D341Med (cell line): ENCODE results near the gene ABCF3.
"Not testable (repeated sequence)": the region's sequence is repeated elsewhere in the genome, so short reads cannot be mapped to it uniquely, and the experiment has no call there.

Experiments used
- DNase-seq: peaks from one replicate; pipeline ENCODE4 v3.0.0; 2012; ENCODE audit warnings: low spot score

ABCF3 gene, protein sequence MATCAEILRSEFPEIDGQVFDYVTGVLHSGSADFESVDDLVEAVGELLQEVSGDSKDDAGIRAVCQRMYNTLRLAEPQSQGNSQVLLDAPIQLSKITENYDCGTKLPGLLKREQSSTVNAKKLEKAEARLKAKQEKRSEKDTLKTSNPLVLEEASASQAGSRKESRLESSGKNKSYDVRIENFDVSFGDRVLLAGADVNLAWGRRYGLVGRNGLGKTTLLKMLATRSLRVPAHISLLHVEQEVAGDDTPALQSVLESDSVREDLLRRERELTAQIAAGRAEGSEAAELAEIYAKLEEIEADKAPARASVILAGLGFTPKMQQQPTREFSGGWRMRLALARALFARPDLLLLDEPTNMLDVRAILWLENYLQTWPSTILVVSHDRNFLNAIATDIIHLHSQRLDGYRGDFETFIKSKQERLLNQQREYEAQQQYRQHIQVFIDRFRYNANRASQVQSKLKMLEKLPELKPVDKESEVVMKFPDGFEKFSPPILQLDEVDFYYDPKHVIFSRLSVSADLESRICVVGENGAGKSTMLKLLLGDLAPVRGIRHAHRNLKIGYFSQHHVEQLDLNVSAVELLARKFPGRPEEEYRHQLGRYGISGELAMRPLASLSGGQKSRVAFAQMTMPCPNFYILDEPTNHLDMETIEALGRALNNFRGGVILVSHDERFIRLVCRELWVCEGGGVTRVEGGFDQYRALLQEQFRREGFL

DNA sequence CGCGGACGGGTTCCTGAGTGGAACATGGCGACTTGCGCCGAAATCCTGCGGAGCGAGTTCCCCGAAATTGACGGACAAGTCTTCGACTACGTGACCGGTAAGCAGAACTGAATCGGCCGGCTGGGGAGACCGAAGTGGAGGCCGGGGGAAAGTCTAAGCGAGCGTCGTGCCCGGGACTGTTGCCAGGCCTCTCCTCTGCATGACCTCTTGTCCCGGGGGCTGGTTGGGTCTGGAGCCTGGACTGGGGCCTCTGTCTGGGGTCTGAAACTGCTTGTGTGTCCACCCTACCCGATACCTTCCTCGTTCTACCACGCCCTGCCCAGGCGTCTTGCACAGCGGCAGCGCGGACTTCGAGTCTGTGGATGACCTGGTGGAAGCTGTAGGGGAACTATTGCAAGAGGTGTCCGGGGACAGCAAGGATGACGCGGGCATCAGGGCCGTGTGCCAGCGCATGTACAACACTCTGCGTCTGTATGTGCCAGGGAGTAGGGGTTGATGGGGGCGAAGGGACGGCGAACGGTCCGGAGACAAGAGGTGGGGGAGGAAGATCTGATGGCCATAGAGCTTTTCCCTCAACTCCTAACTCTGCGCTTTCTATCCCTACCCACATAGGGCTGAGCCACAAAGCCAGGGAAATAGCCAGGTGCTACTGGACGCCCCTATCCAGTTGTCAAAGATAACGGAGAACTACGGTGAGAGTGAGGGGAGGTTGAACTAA lies at the start of gene ABCF3:
TSS of gene ABCF3 (plus strand) at position 16 of the 718 bp plus-strand sequence. CDS start at position 25, 9 bp downstream.
- DNase-seq, result no peak

DNA sequence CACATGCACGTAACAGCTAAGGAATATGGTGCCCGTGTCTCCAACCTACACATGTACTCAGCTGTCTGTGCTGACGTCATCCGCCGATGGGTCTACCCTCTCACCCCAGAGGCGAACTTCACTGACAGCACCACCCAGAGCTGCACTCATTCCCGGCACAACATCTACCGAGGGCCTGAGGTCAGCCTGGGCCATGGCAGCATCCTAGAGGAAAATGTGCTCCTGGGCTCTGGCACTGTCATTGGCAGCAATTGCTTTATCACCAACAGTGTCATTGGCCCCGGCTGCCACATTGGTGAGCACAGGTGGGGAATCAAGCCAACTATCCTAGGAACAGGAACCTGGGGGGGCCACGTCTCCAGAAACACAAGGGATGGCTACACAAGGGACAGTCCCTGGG lies 45.6 kb upstream of the ABCF3 start:
- DNase-seq, result no peak

DNA sequence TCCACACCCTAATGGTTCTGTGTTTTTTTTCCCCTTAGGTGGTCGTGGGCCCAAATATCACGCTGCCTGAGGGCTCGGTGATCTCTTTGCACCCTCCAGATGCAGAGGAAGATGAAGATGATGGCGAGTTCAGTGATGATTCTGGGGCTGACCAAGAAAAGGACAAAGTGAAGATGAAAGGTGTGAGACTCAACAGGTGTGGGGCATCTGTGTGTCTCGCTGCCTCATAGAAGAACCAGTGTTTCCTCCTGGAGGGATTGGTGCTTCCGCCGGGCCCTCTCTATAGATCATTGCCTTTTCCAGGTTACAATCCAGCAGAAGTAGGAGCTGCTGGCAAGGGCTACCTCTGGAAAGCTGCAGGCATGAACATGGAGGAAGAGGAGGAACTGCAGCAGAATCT lies 43.8 kb upstream of the ABCF3 start:
- no peak for DNase-seq

DNA sequence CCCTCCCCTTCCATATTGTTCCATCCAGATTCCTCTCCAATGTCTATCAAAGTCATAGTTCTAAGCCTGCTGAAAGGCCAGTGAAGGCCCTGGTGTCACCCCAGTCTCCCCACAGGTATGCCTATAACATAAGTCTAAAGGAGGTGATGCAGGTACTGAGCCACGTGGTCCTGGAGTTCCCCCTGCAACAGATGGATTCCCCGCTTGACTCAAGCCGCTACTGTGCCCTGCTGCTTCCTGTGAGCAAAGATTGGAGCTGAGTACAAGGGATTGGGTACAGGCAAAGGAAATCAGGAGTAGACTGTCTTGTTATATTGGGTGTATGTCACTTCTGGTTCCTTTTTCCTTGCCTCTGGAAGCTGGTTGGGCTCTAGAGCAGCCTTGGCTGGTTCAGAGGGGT lies 42.7 kb upstream of the ABCF3 start:
- DNase-seq, result no peak

DNA sequence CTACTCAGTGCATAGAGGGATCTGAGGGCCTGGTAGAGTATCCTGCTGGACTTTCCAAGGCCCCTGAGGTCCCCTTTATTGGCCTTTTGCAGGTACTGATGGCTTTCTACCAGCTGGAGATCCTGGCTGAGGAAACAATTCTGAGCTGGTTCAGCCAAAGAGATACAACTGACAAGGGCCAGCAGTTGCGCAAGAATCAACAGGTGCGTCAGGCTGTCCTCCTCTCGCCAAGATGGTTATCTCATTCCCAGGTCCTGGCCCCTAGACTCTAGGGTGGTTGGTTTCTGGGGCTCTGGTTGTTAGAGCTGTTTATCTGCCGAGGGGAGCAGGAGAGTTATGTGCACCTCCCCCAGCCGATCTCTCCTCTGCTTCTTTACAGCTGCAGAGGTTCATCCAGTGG lies 41.5 kb upstream of the ABCF3 start:
- no peak for DNase-seq

DNA sequence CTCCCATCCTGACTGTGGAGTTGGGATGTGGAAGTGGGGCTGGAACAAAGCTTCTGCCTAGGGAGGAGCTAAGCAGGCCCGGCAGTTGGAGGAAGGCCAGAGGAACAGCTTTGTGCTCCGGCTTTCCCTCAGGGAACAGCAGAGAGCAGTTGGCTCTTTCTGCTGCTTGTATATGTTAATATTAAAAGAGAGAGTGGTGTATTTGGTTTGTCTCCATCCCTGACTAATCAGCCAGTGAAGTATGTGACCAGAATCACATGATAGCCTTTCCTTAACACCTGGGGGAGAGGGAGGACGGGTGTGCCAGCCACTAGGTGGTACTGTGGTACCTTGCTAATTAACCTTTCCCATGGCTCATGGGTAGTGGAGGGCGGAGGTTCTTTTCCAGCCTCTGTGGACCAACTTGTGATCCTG lies 40.9 kb upstream of the ABCF3 start:
- peak; percentile 83 for DNase-seq

DNA sequence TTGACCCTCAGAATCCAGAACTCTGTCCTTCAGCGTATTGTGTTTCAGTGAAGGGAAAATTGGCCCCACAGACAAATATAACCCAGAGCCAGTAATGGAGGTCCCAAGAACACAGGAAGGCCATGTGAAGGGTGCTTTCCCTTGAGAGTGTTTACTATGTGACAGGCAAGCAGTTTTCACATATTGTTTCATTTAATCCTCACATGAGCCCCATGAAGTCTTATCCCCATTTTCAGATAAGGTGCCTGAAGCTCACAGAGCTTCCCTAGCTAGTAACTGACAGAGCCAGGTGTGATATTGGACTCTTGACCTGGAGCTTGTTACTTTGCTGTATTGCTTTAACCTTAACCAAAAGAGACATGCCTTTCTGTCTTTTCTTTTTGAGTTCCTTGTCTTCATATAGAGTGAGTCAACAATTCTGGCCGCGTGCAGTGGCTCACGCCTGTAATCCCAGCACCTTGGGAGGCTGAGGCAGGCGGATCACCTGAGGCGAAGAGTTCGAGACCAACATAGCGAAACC lies 40.2 kb upstream of the ABCF3 start:
- no peak for DNase-seq

DNA sequence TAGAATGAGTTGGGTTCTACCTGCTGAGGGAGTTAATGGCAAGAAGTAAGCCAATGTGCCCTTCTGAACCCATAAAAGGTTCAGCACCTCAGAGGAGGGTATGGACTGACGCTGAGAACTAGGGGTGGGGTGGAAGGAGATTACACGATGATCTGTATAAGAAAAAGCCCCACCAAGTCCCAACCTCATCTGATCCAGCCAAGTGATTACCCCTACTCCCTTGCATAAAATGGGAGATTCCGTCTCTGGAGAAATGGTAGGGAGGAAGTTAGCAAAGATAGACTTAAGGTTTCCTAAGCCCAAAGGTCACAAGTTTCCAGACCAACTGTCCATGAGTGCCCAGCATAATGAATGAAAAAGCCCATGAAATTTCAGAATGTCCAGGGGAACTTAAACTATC lies 37.9 kb upstream of the ABCF3 start:
- DNase-seq, result no peak

DNA sequence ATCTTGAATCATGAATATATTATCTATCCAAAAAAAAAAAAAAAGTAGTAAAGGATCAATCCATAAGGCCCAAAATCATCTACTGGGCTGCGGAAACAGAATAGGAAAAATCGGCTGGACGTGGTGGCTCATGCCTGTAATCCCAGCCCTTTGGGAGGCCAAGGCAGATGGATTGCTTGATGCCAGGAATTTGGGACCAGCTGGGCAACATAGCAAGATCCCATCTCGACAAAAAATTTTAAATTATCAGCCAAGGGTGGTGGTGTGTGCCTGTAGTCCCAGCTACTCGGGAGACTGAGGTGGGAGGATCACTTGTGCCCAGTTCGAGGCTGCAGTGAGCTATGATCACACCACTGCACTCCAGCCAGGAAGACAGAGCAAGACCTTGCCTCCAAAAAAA lies 36.9 kb upstream of the ABCF3 start:
- DNase-seq, result no peak

DNA sequence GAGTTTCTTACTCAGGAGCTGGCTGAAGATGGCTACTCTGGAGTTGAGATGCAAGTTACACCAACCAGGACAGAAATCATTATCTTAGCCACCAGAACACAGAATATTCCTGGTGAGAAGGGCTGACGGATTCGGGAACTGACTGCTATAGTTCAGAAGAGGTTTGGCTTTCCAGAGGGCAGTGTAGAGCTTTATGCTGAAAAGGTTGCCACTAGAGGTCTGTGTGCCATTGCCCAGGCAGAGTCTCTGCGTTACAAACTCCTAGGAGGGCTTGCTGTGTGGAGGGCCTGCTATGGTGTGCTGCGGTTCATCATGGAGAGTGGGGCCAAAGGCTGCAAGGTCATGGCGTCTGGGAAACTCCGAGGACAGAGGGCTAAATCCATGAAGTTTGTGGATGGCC lies 36.2 kb upstream of the ABCF3 start:
- not testable (repeated sequence) for DNase-seq

DNA sequence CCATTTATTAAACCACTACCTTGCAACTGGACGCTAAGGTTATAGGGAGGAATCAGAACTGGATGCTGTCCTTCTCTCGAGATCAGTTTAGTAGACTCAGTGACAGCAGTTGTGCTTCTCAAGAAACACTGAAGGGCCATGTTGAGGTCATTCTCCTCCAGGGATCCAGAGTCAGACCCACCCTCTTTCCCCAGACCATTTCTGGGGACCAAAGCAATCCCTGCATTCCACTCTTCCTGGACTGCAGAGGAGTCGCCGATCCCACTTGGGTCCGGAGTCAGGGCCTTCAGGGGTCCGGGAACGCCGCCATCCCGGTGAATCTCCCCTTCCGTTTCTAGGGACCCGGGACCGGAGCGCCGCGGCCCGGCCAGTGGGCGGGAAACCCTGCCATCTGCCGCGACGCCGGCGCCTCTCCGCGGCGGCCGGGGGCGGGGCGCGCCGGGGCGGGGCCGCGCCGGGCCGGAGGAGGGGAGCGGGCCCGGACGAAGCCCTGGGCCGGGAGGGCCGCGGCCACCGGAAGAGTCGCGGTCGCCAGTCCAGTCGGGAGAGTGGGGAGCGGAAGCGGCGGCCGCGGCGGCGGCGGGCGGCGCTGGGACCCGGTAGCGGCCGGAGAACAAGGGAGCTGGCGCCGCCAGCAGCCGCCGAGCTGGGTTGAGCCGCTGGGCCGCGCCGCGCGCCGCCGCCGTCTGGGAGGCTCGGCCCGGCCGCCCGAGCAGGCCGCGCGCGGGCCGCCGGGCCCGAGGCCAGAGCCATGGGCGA lies 30.9 kb upstream of the ABCF3 start, which contains the start of gene DVL3:
TSS of gene DVL3 (plus strand) at position 493 of the 759 bp plus-strand sequence. CDS start at position 752, 259 bp downstream.
- DNase-seq, result peak; percentile 92

DNA sequence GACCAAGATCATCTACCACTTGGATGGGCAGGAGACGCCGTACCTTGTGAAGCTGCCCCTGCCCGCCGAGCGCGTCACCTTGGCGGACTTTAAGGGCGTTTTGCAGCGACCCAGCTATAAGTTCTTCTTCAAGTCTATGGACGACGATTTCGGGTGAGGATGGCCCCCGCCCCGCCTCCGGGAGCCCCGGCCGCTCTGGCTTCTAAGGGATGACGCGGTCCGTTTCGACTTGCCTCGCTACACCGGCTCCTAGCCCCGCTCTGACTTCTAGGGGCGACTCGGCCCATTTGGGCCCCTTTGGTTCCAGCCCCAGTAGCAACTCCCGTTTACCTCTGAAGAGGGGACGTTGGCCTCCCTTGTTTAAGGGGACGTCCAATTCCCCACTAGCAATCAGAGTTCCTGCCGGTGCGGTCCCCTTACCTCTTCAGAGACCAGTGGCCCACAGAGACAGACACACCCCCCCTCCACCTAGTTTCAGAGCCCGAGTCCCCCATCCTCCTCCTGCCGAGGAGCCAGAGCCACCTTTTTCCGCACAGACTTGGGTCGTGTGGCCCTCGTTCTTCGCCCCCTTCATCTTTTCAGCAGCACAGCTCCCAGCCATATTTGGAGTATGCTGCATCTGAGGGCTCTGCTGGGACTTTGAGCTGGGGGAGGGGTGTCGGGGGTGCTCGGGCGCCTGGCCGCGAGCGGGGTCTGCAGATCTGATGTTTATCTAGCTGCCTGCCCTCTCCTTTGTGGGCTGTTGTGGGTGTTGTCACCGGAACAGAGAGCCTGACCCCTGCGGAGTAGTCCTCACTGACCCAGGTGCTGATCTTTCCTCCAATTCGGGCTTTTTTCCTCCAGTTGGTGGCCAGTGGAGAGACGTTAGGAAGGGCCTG lies 30.1 kb upstream of the ABCF3 start:
- peak; percentile 61 for DNase-seq

DNA sequence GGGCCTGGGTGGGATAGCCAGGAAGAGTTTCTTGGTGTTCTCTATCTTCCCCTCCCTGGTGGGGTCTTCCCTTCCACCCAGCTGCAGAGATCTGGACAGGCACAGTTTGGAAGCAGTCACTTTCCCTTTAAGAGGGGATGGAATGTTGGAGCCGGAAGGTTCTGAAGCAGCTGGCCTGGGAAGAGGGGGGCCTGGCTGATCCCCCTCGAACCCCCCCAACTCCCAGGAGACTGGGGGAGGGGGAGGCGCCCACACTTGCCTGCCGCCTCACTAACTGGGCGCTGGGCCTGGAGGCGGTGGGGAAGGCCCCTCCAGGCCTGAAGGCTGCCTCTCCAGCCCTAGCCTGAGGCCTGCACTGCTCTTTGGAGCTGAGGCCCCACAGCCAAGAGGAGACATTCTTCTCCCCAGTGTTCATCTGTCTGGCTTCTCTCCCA lies 29.5 kb upstream of the ABCF3 start:
- peak; percentile 92 for DNase-seq

DNA sequence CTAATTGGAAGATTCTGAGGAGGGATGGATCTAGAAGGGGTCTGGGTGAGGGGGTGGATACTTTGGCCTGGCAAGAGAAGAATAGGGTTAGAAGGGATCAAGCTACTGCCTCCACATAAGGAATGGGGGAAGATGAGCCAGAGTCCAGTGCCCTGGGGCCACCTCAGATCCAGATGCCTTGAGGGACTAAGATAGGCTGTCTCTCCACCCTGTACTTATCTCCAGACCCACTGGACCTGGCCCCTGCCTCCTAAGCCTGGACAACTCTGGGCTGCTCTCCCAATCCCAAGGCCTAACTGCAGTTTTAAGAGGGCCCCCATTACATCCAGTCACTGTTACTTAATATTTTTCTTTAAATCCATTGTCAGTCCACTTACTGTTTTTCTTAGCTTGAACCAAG lies 28.8 kb upstream of the ABCF3 start:
- DNase-seq, result no peak

DNA sequence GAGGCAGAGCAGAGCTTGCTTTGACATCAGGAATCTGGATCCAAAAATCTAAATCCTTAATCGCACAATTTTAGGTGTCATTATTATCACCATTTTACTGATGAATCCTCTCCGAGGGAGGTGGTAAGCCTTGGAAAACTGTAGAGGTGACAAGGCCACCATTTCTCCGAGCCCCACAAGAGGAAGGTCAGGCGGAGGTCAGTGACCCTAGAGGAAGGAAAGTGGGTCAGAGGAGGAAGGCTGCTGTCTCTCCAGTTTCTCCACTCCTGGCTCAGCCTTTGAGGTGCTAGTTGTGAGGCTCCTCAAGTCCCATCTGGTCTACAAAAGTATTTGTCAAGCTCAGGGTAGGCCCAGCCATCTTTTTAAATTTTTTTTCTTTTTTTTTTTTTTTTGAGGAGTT lies 27.6 kb upstream of the ABCF3 start:
- no peak for DNase-seq

DNA sequence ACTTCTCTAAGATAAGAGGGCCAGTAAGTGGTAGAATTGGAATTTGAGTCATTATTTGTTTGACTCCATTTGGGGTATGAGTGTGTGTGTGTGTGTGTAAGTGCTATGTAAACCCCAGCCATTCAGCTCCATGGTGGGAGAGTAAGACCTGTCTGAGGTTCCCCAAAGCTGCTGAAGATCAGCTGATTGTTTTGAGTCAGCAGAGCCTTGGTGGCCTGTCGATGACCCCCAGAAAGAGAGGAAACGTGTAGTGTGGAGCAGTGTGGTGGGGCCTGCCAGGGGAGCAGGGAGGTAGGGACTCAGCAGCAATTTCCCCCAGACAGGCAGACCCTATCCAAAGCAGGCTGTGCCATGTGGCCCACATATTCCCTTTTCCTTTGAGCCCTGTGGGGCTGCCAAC lies 25.5 kb upstream of the ABCF3 start:
- no peak for DNase-seq

DNA sequence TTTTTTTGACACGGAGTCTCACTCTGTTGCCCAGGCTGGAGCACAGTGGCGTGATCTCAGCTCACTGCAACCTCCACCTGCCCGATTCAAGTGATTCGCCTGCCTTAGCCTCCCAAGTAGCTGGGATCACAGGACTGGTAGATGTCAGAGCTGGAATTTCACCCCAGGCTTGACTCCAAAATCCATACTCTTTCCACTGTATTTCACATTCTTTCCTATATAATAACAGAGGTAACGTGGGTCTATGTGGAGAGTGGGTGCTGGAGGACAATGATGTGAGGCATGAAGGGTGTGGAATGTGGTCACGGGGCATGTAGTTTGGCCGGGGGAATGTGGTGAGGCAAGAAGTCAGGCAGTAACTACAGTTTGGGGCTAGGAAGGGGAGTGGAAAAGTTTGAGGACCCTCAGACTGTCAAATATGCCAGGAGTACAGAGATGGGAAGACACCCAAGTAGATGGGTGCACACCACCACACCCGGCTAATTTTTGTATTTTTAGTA lies 23.4 kb upstream of the ABCF3 start:
- not testable (repeated sequence) for DNase-seq

DNA sequence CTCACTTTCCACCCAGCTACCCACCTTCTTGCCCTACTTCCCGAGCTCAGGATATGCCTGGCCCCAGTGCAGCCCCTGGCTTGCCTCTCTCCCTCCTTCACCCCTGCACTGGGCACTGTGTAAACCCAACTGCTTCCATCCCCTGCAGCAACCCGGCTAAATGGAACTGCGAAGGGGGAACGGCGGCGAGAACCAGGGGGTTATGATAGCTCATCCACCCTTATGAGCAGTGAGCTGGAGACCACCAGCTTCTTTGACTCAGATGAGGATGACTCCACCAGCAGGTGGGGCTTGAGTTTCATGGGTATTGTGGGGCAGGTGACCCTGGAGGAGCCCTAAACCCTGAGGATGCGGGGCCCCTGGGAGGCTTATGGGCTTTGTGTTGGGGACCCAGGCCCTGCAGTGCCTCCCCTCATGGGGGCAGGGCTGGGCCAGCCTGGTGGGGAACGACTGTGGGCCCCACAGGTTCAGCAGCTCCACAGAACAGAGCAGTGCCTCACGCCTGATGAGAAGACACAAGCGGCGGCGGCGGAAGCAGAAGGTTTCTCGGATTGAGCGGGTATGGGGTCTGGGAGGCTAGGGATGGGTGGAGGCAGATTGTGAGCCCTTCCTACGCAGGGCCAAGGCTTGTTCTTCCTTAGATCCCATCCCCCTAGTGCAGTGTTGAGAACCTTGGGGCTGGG lies 21.2 kb upstream of the ABCF3 start:
- no peak for DNase-seq

DNA sequence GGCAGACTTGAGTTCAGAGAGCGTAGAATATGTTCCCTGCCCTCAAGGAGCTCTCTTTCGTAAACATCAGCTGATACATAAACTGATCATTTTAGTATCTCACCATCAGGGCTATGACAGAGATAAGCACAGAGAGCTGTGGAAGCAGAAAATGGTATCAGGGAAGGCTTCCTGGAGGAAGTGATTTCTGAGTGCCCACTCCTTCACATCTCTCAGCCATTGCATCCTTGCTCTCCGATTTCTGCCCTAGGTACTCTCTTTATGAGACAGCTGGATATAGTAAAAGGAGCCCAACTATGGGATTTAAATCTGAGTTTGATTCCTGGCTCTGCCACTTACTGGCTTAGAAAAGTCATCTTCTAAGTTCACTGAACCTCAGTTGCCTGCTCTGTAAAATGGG lies 20.5 kb upstream of the ABCF3 start:
- no peak for DNase-seq

DNA sequence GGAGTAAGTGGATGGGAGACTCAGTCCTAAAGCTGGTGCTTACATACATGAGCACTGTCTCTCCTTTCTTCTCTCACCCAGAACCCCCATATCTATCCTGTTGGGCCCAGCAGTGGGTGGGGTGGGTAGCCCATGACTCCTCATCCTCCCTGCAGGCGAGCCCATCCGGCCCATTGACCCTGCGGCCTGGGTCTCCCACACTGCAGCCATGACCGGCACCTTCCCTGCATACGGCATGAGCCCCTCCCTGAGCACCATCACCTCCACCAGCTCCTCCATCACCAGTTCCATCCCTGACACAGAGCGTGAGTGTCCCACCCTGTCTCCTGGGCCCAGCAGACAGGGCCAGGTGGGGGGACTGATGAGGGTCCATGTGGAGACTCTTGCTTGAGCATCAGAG lies 19.3 kb upstream of the ABCF3 start:
- DNase-seq, result no peak
